H9 (cell line): Measurements from ENCODE around the gene SLC5A7. TPM values are rescaled to one million over a fixed set of nuclear protein-coding genes. Genes with fewer than 3 reads are reported as not detected.

Experiments
- DNase-seq: peaks from one replicate; pipeline ENCODE4 v3.0.0-alpha.2; 2017
- H2AFZ ChIP-seq: one replicate; pipeline ENCODE4 v1.6.1; 2013; ENCODE audit warnings: mild to moderate bottlenecking, low read length, control low read depth, moderate library complexity
- H2AK5ac ChIP-seq: 2 replicates; pipeline ENCODE4 v1.6.1; 2013; ENCODE audit warnings: low read length, control low read depth, mixed read lengths; ENCODE audit not compliant: insufficient read length
- H2BK120ac ChIP-seq: one replicate; pipeline ENCODE4 v1.6.1; 2013; ENCODE audit warnings: low read depth, mild to moderate bottlenecking, low read length, control low read depth, inconsistent platforms; ENCODE audit not compliant: poor library complexity, severe bottlenecking
- H2BK12ac ChIP-seq: 2 replicates; pipeline ENCODE4 v1.6.1; 2013; ENCODE audit warnings: low read length, control low read depth, mixed read lengths, low read depth; ENCODE audit not compliant: insufficient read length
- H2BK15ac ChIP-seq: 2 replicates; pipeline ENCODE4 v1.6.1; 2013; ENCODE audit warnings: low read depth, low read length, control low read depth
- H2BK20ac ChIP-seq: one replicate; pipeline ENCODE4 v1.6.1; 2013; ENCODE audit warnings: low read depth, mild to moderate bottlenecking, low read length, control low read depth, inconsistent platforms; ENCODE audit not compliant: poor library complexity, severe bottlenecking
- H2BK5ac ChIP-seq: 2 replicates; pipeline ENCODE4 v1.6.1; 2013; ENCODE audit warnings: low read length, control low read depth, mixed read lengths; ENCODE audit not compliant: insufficient read length
- H3K14ac ChIP-seq: 2 replicates; pipeline ENCODE4 v1.6.1; 2013; ENCODE audit warnings: low read length, control low read depth; ENCODE audit not compliant: insufficient read depth
- H3K18ac ChIP-seq: 2 replicates; pipeline ENCODE4 v1.6.1; 2013; ENCODE audit warnings: low read depth, mild to moderate bottlenecking, mixed read lengths, low read length, control low read depth; ENCODE audit not compliant: insufficient read length
- H3K23ac ChIP-seq: 2 replicates; pipeline ENCODE4 v1.6.1; 2013; ENCODE audit warnings: low read length, control low read depth, mixed read lengths, low read depth; ENCODE audit not compliant: insufficient read length
- H3K23me2 ChIP-seq: 2 replicates; pipeline ENCODE4 v1.6.1; 2013; ENCODE audit warnings: low read depth, mild to moderate bottlenecking, mixed read lengths, low read length, control low read depth; ENCODE audit not compliant: insufficient read length, poor library complexity, severe bottlenecking
- H3K27ac ChIP-seq: 2 replicates; pipeline ENCODE4 v1.5.1; 2013; ENCODE audit warnings: low read length, control low read depth, mixed read lengths, low read depth; ENCODE audit not compliant: insufficient read length
- H3K27me3 ChIP-seq: 2 replicates; pipeline ENCODE4 v1.6.1; 2013; ENCODE audit warnings: low read length, control low read depth, inconsistent platforms; ENCODE audit not compliant: insufficient read depth
- H3K4ac ChIP-seq: 2 replicates; pipeline ENCODE4 v1.6.1; 2013; ENCODE audit warnings: low read depth, mild to moderate bottlenecking, control low read depth, inconsistent platforms, low read length, moderate library complexity
- H3K4me1 ChIP-seq: 2 replicates; pipeline ENCODE4 v1.6.1; 2013; ENCODE audit warnings: low read length, control low read depth, inconsistent platforms; ENCODE audit not compliant: insufficient read depth
- H3K4me2 ChIP-seq: 2 replicates; pipeline ENCODE4 v1.6.1; 2013; ENCODE audit warnings: low read length, control low read depth, mixed read lengths; ENCODE audit not compliant: insufficient read length, insufficient read depth
- H3K56ac ChIP-seq: 2 replicates; pipeline ENCODE4 v1.6.1; 2013; ENCODE audit warnings: low read depth, mild to moderate bottlenecking, mixed read lengths, low read length, control low read depth; ENCODE audit not compliant: insufficient read length
- H3K79me1 ChIP-seq: 2 replicates; pipeline ENCODE4 v1.6.1; 2013; ENCODE audit warnings: low read depth, mild to moderate bottlenecking, moderate library complexity, low read length, control low read depth, inconsistent platforms; ENCODE audit not compliant: insufficient read depth, poor library complexity, severe bottlenecking
- H3K79me2 ChIP-seq: 2 replicates; pipeline ENCODE4 v1.6.1; 2013; ENCODE audit warnings: low read length, control low read depth, inconsistent platforms; ENCODE audit not compliant: insufficient read depth
- H3K9ac ChIP-seq: 2 replicates; pipeline ENCODE4 v1.6.1; 2013; ENCODE audit warnings: low read length, control low read depth, mixed read lengths; ENCODE audit not compliant: insufficient read length; ENCODE audit errors: extremely low read depth
- H3K9me3 ChIP-seq: one replicate; pipeline ENCODE4 v1.6.1; 2013; ENCODE audit warnings: low read depth, low read length, inconsistent platforms; ENCODE audit not compliant: control insufficient read depth
- H3T11ph ChIP-seq: one replicate; pipeline ENCODE4 v1.6.1; 2013; ENCODE audit warnings: mild to moderate bottlenecking, low read length, control low read depth, inconsistent platforms
- H4K20me1 ChIP-seq: one replicate; pipeline ENCODE4 v1.6.1; 2013; ENCODE audit not compliant: control insufficient read depth, insufficient read length, insufficient read depth
- H4K5ac ChIP-seq: 2 replicates; pipeline ENCODE4 v1.6.1; 2013; ENCODE audit warnings: low read depth, mild to moderate bottlenecking, mixed read lengths, low read length, control low read depth; ENCODE audit not compliant: insufficient read length
- H4K8ac ChIP-seq: replicated peaks from 2 replicates; pipeline ENCODE4 v1.6.1; 2013; ENCODE audit warnings: low read length, control low read depth, mixed read lengths, low read depth; ENCODE audit not compliant: insufficient read length
- H4K91ac ChIP-seq: 2 replicates; pipeline ENCODE4 v1.6.1; 2013; ENCODE audit warnings: low read depth, mild to moderate bottlenecking, moderate library complexity, mixed read lengths, low read length, control low read depth; ENCODE audit not compliant: insufficient read length
- H3K27ac Mint-ChIP-seq, 3 experiments: 2 replicates in 2 of 3; 3 replicates in 1 of 3; pipeline ENCODE4 v1.8.0; 2020 to 2021; ENCODE audit warnings: mixed read lengths in 3 of 3, mild to moderate bottlenecking in 1 of 3, moderate library complexity in 1 of 3
- H3K27me3 Mint-ChIP-seq: 2 replicates; pipeline ENCODE4 v1.8.0; 2021; ENCODE audit warnings: low read depth, mild to moderate bottlenecking, moderate library complexity, mixed read lengths
- H3K36me3 Mint-ChIP-seq, 3 experiments: 2 replicates in 2 of 3; 3 replicates in 1 of 3; pipeline ENCODE4 v1.8.0; 2020 to 2021; ENCODE audit warnings: low read depth in 3 of 3, mixed read lengths in 3 of 3; ENCODE audit not compliant: insufficient read depth in 1 of 3
- H3K4me1 Mint-ChIP-seq, 2 experiments: 2 replicates each; pipeline ENCODE4 v1.8.0; 2020; ENCODE audit warnings: mixed read lengths in 2 of 2
- H3K4me3 Mint-ChIP-seq, 2 experiments: 2 replicates in 1 of 2; 3 replicates in 1 of 2; pipeline ENCODE4 v1.8.0; 2020 to 2021; ENCODE audit warnings: mild to moderate bottlenecking in 2 of 2, mixed read lengths in 2 of 2, moderate library complexity in 1 of 2
- H3K9me3 Mint-ChIP-seq, 2 experiments: 2 replicates in 1 of 2; 3 replicates in 1 of 2; pipeline ENCODE4 v1.8.0; 2020; ENCODE audit warnings: mild to moderate bottlenecking in 2 of 2, mixed read lengths in 2 of 2, moderate library complexity in 1 of 2
- CTCF ChIP-seq: fragments of 200-600 bp; sonication (generic); conservative IDR thresholded peaks from 3 replicates; pipeline ENCODE4 v1.8.0; 2021; ENCODE audit warnings: antibody characterized with exemption, mild to moderate bottlenecking
- WGBS: extraction: QIAGEN DNeasy Blood & Tissue Kit; methylation state at CpG from one replicate; pipeline ENCODE4 v1.1.7; 2013; ENCODE audit warnings: missing lambda C conversion rate, low lambda C conversion rate, mixed read lengths; ENCODE audit not compliant: insufficient read length; ENCODE audit errors: extremely low coverage; 5-methylcytosine and 5-hydroxymethylcytosine counted together
- total RNA-seq: library from RNA; stranded (reverse); gene quantifications from 2 replicates; pipeline ENCODE4 v1.2.1, GENCODE V29; 2021

SLC5A7 gene
- total RNA-seq, 1 experiment from 2014 or later, result 0.11 TPM

GRCh38 chr2:107964185-107964584, 22.1 kb upstream of the SLC5A7 start:
- Mint-ChIP-seq H3K4me1 (no peaks in the 10 kb centered on the region), H3K9me3 (peaks cover 6 to 11% of the 10 kb centered on the region in 2 experiments; a peak in 4 of 5 replicates), H3K27ac (no peak overlapping the region), H3K4me3 (no peak overlapping the region), H3K27me3 (0 out of 2 replicates have a peak, but pooled peaks cover 1% of the 10 kb centered on the region), H3K36me3 (peaks cover 0 to 6% (median 0%) of the 10 kb centered on the region in 3 experiments; a peak in 1 of 7 replicates)
- no peak overlapping the region for H2BK120ac ChIP-seq
- H3K27ac ChIP-seq, result no peak overlapping the region
- H2AFZ ChIP-seq, result no peak overlapping the region
- no peak overlapping the region for H3K56ac ChIP-seq
- no peak overlapping the region for H2BK15ac ChIP-seq
- no peaks in the 10 kb centered on the region for H3K27me3 ChIP-seq
- H3K14ac ChIP-seq, result no peak overlapping the region
- no peak overlapping the region for H2BK5ac ChIP-seq
- H3K18ac ChIP-seq, result no peak overlapping the region
- no peak overlapping the region for H3K4me2 ChIP-seq
- H4K8ac ChIP-seq, result no peak overlapping the region
- H3K79me1 ChIP-seq, result no peaks in the 10 kb centered on the region
- H3K23ac ChIP-seq, result no peak overlapping the region
- H3K4ac ChIP-seq, result no peak overlapping the region
- TF ChIP-seq CTCF, result no peak
- H4K5ac ChIP-seq, result no peak overlapping the region
- H2AK5ac ChIP-seq, result no peak overlapping the region
- no CpG with 5 or more reads among the region's 1 CpG for WGBS
- no peaks in the 10 kb centered on the region for H4K20me1 ChIP-seq
- no peak overlapping the region for H2BK20ac ChIP-seq
- H3T11ph ChIP-seq, result no peak overlapping the region
- no peak overlapping the region for H3K9ac ChIP-seq
- no peaks in the 10 kb centered on the region for H3K23me2 ChIP-seq
- H3K9me3 ChIP-seq, result no peaks in the 10 kb centered on the region
- H3K4me1 ChIP-seq, result no peaks in the 10 kb centered on the region
- no peak overlapping the region for H4K91ac ChIP-seq
- DNase-seq, result no peak
- no peak overlapping the region for H2BK12ac ChIP-seq
- no peaks in the 10 kb centered on the region for H3K79me2 ChIP-seq
